HG03135 (cell line): Measurements from ENCODE around the gene SZRD1.

ENCODE experiments used
- ATAC-seq: cut with Tn5 transposase; IDR thresholded peaks from one replicate; pipeline ENCODE4 v1.9.1; 2021; ENCODE audit warnings: mild to moderate bottlenecking, moderate library complexity; ENCODE audit not compliant: unreplicated experiment

The SZRD1 gene

GRCh38 chr1:16436946-16437474 lies 70.0 kb downstream of the SZRD1 start, which contains the start of gene SPATA21:
SPATA21 (minus strand) TSS chr1:16437424; CDS start chr1:16431371, 6,053 bp downstream.
- ATAC-seq = no peak

GRCh38 chr1:16438516-16438915 lies 71.5 kb downstream of the SZRD1 start:
- no peak for ATAC-seq

- no peak for ATAC-seq
Observed at GRCh38 chr1:16438924-16439323, 71.9 kb downstream of the SZRD1 start.

- ATAC-seq = no peak
Observed at GRCh38 chr1:16440131-16440469, 73.1 kb downstream of the SZRD1 start.

GRCh38 chr1:16440470-16441281 lies 73.6 kb downstream of the SZRD1 start, which contains the start of gene NECAP2:
NECAP2 (plus strand) TSS chr1:16440724; CDS start chr1:16440762, 38 bp downstream.
- ATAC-seq = peak; percentile 84

DNA sequence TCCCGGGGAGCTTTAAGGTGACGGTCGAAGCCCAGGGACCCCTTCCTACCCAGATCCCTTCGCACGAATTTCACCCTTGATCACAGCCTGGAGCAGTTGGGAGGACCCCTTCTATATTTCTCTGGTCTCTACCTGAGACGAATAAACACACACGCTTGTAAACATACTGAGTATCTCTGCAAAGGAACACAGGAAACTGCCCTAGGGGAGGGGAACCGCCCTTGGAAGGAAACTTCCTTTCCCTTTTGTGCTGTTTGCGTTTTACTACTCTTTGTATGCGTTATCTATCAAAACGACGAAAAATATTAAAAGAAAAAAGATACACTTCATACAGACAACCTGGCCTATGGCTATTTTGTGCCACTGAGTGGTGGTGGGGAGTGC lies 74.2 kb downstream of the SZRD1 start:
- ATAC-seq = no peak

- ATAC-seq = no peak
Observed at GRCh38 chr1:16442265-16442664, 75.2 kb downstream of the SZRD1 start.

DNA sequence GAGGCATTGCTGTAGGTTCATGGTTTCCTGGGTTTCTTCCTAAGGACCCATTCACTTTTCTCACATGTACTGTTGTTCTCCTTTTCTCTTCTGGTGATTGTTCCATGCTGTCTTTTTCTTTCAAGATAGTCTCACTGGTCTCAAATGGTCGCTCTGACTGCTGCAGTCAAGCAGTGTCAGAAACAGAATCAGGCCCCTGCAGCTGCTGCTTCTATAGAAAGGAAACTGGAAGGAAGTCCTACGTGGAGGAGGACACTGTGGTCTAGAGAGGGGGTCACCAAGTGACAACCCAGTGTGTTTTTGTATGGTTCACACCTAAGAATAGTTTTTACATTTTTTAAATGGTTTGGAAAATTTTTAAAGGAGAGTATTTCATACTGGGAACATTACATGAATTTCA lies 75.9 kb downstream of the SZRD1 start:
- ATAC-seq = no peak

- no peak for ATAC-seq
Observed at GRCh38 chr1:16443975-16444770, 77.1 kb downstream of the SZRD1 start.

DNA sequence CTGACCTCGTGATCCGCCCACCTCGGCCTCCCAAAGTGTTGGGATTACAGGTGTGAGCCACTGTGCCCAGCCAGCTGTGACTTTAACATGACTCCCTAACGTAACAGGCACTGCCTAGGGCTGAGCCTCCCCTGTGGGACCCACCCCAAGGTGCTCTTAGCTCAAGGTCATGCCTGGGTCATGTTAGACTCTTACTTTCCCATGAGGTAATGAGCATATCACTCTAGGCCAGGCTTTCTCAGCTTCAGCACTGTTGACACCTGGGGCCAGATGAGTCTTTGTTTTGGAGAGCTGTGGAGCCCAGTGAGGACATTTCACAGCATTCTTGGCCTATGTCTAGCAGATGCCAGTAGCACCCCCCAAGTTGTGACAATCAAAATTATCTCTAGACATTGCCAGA lies 78.0 kb downstream of the SZRD1 start:
- ATAC-seq = no peak

GRCh38 chr1:16446116-16446515 lies 79.1 kb downstream of the SZRD1 start:
- no peak for ATAC-seq

GRCh38 chr1:16447641-16448040 lies 80.6 kb downstream of the SZRD1 start:
- ATAC-seq = no peak
